Heart left ventricle (tissue), 16 donors: Measurements from ENCODE around the gene MCCC2. TPM values are rescaled to one million over a fixed set of nuclear protein-coding genes. Genes with fewer than 3 reads are reported as not detected.

Experiments used
- ATAC-seq, 4 donors: fragments of 200-7000 bp; cut with Tn5 transposase; one replicate each; pipeline ENCODE4 v1.9.1; 2020 to 2022; ENCODE audit warnings: moderate library complexity in 4 of 4, mild to moderate bottlenecking in 3 of 4, moderate number of reproducible peaks in 1 of 4
- DNase-seq, 5 donors: peaks; one replicate each; pipeline ENCODE4 v3.0.0-alpha.2; 2020
- H3K27ac ChIP-seq, 12 donors: fragments of 200-600 bp; sonication (generic) in 4 of 12; one replicate each; pipeline versions ENCODE4 v1.5.0 to v1.8.0; 2016 to 2022; ENCODE audit warnings: mild to moderate bottlenecking in 2 of 12
- H3K27me3 ChIP-seq, 9 donors: fragments of 200-600 bp; sonication (generic) in 2 of 9; one replicate each; pipeline versions ENCODE4 v1.5.1 to v1.8.0; 2016 to 2022; ENCODE audit warnings: mild to moderate bottlenecking in 3 of 9
- H3K36me3 ChIP-seq, 9 donors: fragments of 200-600 bp; sonication (generic) in 2 of 9; one replicate each; pipeline versions ENCODE4 v1.5.0 to v1.8.0; 2018 to 2022; ENCODE audit warnings: mild to moderate bottlenecking in 2 of 9
- H3K4me1 ChIP-seq, 12 donors: fragments of 200-600 bp; sonication (generic) in 4 of 12; one replicate each; pipeline versions ENCODE4 v1.5.0 to v1.8.0; 2016 to 2022; ENCODE audit warnings: mild to moderate bottlenecking in 3 of 12
- H3K4me3 ChIP-seq, 12 donors: fragments of 200-600 bp; sonication (generic) in 4 of 12; one replicate each; pipeline versions ENCODE4 v1.5.0 to v1.8.0; 2017 to 2022; ENCODE audit warnings: mild to moderate bottlenecking in 9 of 12, moderate library complexity in 4 of 12
- H3K9me3 ChIP-seq, 12 donors: fragments of 200-600 bp; sonication (generic) in 4 of 12; one replicate each; pipeline versions ENCODE4 v1.5.0 to v1.8.0; 2016 to 2022; ENCODE audit warnings: mild to moderate bottlenecking in 1 of 12
- CTCF ChIP-seq, 12 donors: fragments of 200-600 bp; sonication (generic) in 4 of 12; IDR thresholded peaks; one replicate each; pipeline versions ENCODE4 v1.5.0 to v1.8.0; 2018 to 2022; ENCODE audit warnings: antibody characterized with exemption in 12 of 12, mild to moderate bottlenecking in 5 of 12
- POLR2A ChIP-seq, 2 donors: fragments of 450-650 bp; IDR thresholded peaks; one replicate each; pipeline ENCODE4 v1.6.1; 2017; ENCODE audit warnings: antibody characterized with exemption in 2 of 2, mild to moderate bottlenecking in 2 of 2, moderate library complexity in 2 of 2
- WGBS, 4 donors: extraction: QIAGEN DNeasy Blood & Tissue Kit in 2 of 4; methylation state at CpG; one replicate each; pipeline versions ENCODE4 v1.1.5 to v1.1.7; 2013 to 2018; 5-methylcytosine and 5-hydroxymethylcytosine counted together
- intact Hi-C, 10 donors: fragments of 100-400 bp; cut with DNase I; formaldehyde crosslinking; loops; one replicate each; pipeline versions ENCODE4 v1.11.1 to v1.14.2; 2022
- polyA plus RNA-seq, 2 donors: library from polyadenylated mRNA; stranded (reverse); fragments of 200-250 nt; gene quantifications; one replicate each; pipeline ENCODE4 v1.2.3, GENCODE V29; 2013
- total RNA-seq, 9 donors: library from RNA; depleted of rRNA in 2 of 9; stranded (reverse); fragments of >200 nt in 2 of 9; fragmentation: NEBNext Ultra II Directional in 3 of 9; extraction: Animal tissue kit (Norgen Biotek cat#: 25700) in 3 of 9; gene quantifications; one replicate each; pipeline versions ENCODE4 v1.1.0 to v1.2.4, GENCODE V29; 2016 to 2023
- donor health status: ischemic (EF 13 %, LVEDD 7.1; RV severe dilation, severe dysfunction).
- donor health status: healthy with polysubstance abuse.
- donor health status: DM: no; HTN: yes; CAD: no.
- donor health status: DM: no; HTN: no; CAD: no.
- donor health status: ischemic (EF 25% LVEDD 6.9; RV normal size, moderate dysfunction).
- donor health status: ischemic (EF 25% LVEDD 5.7; RV mildly dilated, moderate dysfunction).
- donor health status: healthy.
- donor health status: DM: yes; HTN: yes; CAD: no.
- donor health status: ischemic (EF 35%, LVEDD 5.7; RV mildly dilated, moderate dysfunction).
- donor health status: nonischemic (EF 11% LVEDD 7.7; RV severe dilation, severe dysfunction).
- donor health status: DM: yes; HTN: yes; CAD: no.
- donor health status: PGD.
- donor health status: ischemic (EF 29% LVEDD 5.4; RV normal size, mild dysfunction).
- donor health status: nonischemic (EF 23%, LVEDD 6.1; RV moderate dilation, normal function).

The MCCC2 gene
- total and polyA plus RNA-seq, 11 donors, result 74.3 to 153 (median 97.5) TPM

- no peak for DNase-seq
- Histone ChIP-seq H3K9me3 (no peaks in the 10 kb centered on the region), H3K27ac (no peak overlapping the region), H3K4me3 (no peak overlapping the region), H3K27me3 (peaks cover 0 to 14% (median 0%) of the 10 kb centered on the region in 9 donors), H3K4me1 (no peaks in the 10 kb centered on the region), H3K36me3 (no peaks in the 10 kb centered on the region)
- no peak for ATAC-seq
- intact Hi-C loops, result no loop called here
- TF ChIP-seq CTCF (IDR thresholded peaks at IDR 0.05) (no peak), POLR2A (IDR thresholded peaks at IDR 0.05) (no peak)
- 70 to 77% (median 75%) methylated on average over 5 of the region's 5 CpGs for WGBS, 4 donors
Observed at GRCh38 chr5:71679714-71680113, 92.6 kb downstream of the MCCC2 start.

- TF ChIP-seq POLR2A (IDR thresholded peaks at IDR 0.05) (no peak), CTCF (IDR thresholded peaks at IDR 0.05) (no peak)
- Histone ChIP-seq H3K27ac (no peak overlapping the region), H3K27me3 (peaks cover 0 to 14% (median 0%) of the 10 kb centered on the region in 9 donors), H3K4me1 (no peaks in the 10 kb centered on the region), H3K9me3 (peaks cover 0 to 4% (median 0%) of the 10 kb centered on the region in 12 donors), H3K4me3 (no peak overlapping the region), H3K36me3 (no peaks in the 10 kb centered on the region)
- intact Hi-C loops, result no loop called here
- ATAC-seq, result no peak
- WGBS, 4 donors, result 89 to 96% (median 93%) methylated on average over 2 of the region's 2 CpGs
- DNase-seq, result no peak
Observed at GRCh38 chr5:71680510-71680909, 93.4 kb downstream of the MCCC2 start.

DNA sequence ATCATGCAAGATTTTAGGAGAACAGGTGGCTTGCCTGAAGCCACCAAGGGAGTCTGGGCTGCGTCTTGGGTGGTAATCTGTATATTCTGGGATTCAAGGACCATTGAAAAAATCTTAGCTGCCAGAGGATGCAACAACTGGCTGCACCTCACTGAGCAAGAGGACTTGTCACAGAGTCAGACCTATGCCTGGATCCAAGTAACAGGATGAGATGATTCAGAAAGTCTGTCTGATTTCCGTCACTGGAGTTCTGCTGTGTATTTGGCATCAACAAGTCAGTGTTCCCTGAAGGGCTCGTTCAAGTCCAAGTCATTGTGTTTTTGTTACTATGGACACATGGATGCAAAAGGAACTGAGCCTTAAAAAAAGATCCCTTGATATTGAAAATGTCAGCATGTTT is 94.2 kb downstream of the MCCC2 start:
- ATAC-seq, result no peak
- DNase-seq, result no peak
- no peaks in the 10 kb centered on the region for H3K4me1 ChIP-seq
- intact Hi-C loops, result no loop called here
- H3K4me3 ChIP-seq, result no peak overlapping the region
- peaks cover 0 to 14% (median 0%) of the 10 kb centered on the region in 9 donors for H3K27me3 ChIP-seq
- peaks cover 0 to 12% (median 0%) of the 10 kb centered on the region in 12 donors for H3K9me3 ChIP-seq
- H3K27ac ChIP-seq, result no peak overlapping the region
- no peak for TF ChIP-seq POLR2A (IDR thresholded peaks at IDR 0.05)
- no peak for TF ChIP-seq CTCF (IDR thresholded peaks at IDR 0.05)
- no peaks in the 10 kb centered on the region for H3K36me3 ChIP-seq
- 36 to 42% (median 38%) methylated on average over 3 of the region's 3 CpGs for WGBS, 4 donors

DNA sequence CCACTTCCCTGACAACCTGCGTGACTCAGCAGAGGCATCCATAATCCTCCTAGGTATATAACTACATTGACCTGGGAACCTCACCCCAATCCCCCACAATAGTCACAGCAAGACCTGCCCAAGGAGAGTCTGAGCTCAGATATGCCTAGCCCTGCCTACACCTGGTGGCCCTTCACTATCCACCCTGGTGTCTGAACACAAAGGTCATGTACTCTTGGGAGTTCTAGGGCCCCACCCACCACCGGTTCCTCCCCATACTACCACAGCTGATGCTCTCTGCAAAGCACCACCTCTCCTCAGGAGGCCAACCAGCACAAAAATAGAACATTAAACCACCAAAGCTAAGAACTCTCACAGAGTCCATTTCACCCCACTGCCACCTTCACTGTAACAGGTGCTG is 97.2 kb downstream of the MCCC2 start:
- Histone ChIP-seq H3K27ac (no peak overlapping the region), H3K4me3 (no peak overlapping the region), H3K27me3 (peaks cover 0 to 14% (median 0%) of the 10 kb centered on the region in 9 donors), H3K9me3 (peaks cover 0 to 12% (median 0%) of the 10 kb centered on the region in 12 donors), H3K36me3 (no peaks in the 10 kb centered on the region), H3K4me1 (no peaks in the 10 kb centered on the region)
- no peak for DNase-seq
- intact Hi-C loops, result no loop called here
- WGBS, 4 donors, result 83 to 86% (median 84%) methylated on average over 2 of the region's 2 CpGs
- TF ChIP-seq CTCF (IDR thresholded peaks at IDR 0.05), result no peak
- no peak for TF ChIP-seq POLR2A (IDR thresholded peaks at IDR 0.05)
- no peak for ATAC-seq
